Fibroblast of mammary gland (primary cell): ENCODE results near the gene MAPK1IP1L.
"Not testable (repeated sequence)": the region's sequence is repeated elsewhere in the genome, so short reads cannot be mapped to it uniquely, and the experiment has no call there.

ENCODE experiments used
- DNase-seq: peaks from one replicate; pipeline ENCODE4 v3.0.0-alpha.2; 2010; ENCODE audit warnings: low read depth
- H3K4me3 ChIP-seq: 2 replicates; pipeline ENCODE4 v1.5.1; 2011; ENCODE audit warnings: low read depth, mild to moderate bottlenecking, low read length, moderate library complexity; ENCODE audit not compliant: control insufficient read depth
- CTCF ChIP-seq: conservative IDR thresholded peaks from 2 replicates; pipeline ENCODE4 v1.5.1; 2011; ENCODE audit warnings: low read depth, low read length, inconsistent platforms; ENCODE audit not compliant: control insufficient read depth, insufficient read depth

MAPK1IP1L gene

GRCh38 chr14:55077170-55078151, 26.0 kb downstream of the MAPK1IP1L start:
- peak; percentile 61 for DNase-seq
- no peak for TF ChIP-seq CTCF
- no peak overlapping the region for H3K4me3 ChIP-seq

- DNase-seq, H3K4me3 ChIP-seq: not testable (repeated sequence)
Measured at GRCh38 chr14:55079961-55080360, 28.5 kb downstream of the MAPK1IP1L start.

- H3K4me3 ChIP-seq = no peak overlapping the region
- DNase-seq = no peak
- TF ChIP-seq CTCF = no peak
Measured at GRCh38 chr14:55084401-55085059, 33.1 kb downstream of the MAPK1IP1L start.

GRCh38 chr14:55085060-55085660, 33.7 kb downstream of the MAPK1IP1L start:
- DNase-seq = no peak
- H3K4me3 ChIP-seq = no peak overlapping the region
- no peak for TF ChIP-seq CTCF

GRCh38 chr14:55086938-55087337, 35.5 kb downstream of the MAPK1IP1L start:
- H3K4me3 ChIP-seq = no peak overlapping the region
- no peak for DNase-seq
- TF ChIP-seq CTCF = no peak

GRCh38 chr14:55088356-55088755, 36.9 kb downstream of the MAPK1IP1L start:
- TF ChIP-seq CTCF = no peak
- no peak overlapping the region for H3K4me3 ChIP-seq
- no peak for DNase-seq

- TF ChIP-seq CTCF = no peak
- no peak overlapping the region for H3K4me3 ChIP-seq
- peak; percentile 81 for DNase-seq
Measured at GRCh38 chr14:55092341-55092740, 40.9 kb downstream of the MAPK1IP1L start.
